OCI-LY1 (cell line): ENCODE data around the gene L3MBTL3.

Experiments
- EZH2 ChIP-seq: fragments of 200-600 bp; sonication (generic), shearing (Covaris generic); IDR thresholded peaks from 2 replicates; pipeline ENCODE4 v1.8.0; 2017; ENCODE audit warnings: borderline replicate concordance, mixed run types, mild to moderate bottlenecking, antibody characterized with exemption, low read length, moderate library complexity, mixed read lengths
- TF ChIP-seq, protein P1 (sequence below): fragments of 200-600 bp; sonication (generic), shearing (Covaris generic); IDR thresholded peaks from 2 replicates; pipeline ENCODE4 v1.5.1; 2017; ENCODE audit warnings: mild to moderate bottlenecking, antibody characterized with exemption, low read length, moderate library complexity, mixed read lengths

DNA sequence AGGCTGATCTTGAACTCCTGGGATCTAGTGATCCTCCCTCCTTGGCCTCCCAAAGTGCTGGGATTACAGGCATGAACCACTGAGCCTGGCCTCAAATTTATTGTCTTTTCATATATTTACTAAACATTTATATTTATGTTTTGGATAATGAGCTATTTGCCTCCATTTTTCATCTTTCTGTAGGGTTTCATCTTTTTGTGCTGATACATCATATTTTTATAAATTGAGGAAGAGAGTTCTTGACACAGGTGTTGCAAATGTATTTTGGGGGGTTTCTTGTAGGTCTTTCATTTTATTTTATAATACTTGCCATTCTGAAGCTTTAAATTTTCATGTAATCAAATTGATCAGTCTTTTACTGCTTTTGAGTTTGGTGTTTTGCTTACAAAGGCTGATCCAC is 72.4 kb downstream of the L3MBTL3 start:
- TF ChIP-seq, protein P1, sequence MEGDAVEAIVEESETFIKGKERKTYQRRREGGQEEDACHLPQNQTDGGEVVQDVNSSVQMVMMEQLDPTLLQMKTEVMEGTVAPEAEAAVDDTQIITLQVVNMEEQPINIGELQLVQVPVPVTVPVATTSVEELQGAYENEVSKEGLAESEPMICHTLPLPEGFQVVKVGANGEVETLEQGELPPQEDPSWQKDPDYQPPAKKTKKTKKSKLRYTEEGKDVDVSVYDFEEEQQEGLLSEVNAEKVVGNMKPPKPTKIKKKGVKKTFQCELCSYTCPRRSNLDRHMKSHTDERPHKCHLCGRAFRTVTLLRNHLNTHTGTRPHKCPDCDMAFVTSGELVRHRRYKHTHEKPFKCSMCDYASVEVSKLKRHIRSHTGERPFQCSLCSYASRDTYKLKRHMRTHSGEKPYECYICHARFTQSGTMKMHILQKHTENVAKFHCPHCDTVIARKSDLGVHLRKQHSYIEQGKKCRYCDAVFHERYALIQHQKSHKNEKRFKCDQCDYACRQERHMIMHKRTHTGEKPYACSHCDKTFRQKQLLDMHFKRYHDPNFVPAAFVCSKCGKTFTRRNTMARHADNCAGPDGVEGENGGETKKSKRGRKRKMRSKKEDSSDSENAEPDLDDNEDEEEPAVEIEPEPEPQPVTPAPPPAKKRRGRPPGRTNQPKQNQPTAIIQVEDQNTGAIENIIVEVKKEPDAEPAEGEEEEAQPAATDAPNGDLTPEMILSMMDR: no peak
- TF ChIP-seq EZH2: no peak
